Measurements from ENCODE around the gene MMP24OS.

- TF ChIP-seq POLR2A (IDR thresholded peaks at IDR 0.05) (no peak), CTCF (IDR thresholded peaks at IDR 0.05) (no peak)
These were observed 42.6 kb upstream of the MMP24OS start for GRCh38 chr20:35320396-35321126.

All from lower leg skin (tissue), 3 donors.